ENCODE data around the gene IRS1. TPM values are rescaled to one million over a fixed set of nuclear protein-coding genes. Genes with fewer than 3 reads are reported as not detected.

IRS1 gene
- total RNA-seq, 1 experiment from 2014 or later: 12.6 TPM

GRCh38 chr2:226790431-226790830 is 9.2 kb downstream of the IRS1 start:
- no peak for DNase-seq (ENCODE audit: low read depth)

- no peak for DNase-seq (ENCODE audit: low read depth)
These were observed 9.6 kb downstream of the IRS1 start for GRCh38 chr2:226790011-226790410.

GRCh38 chr2:226788881-226789490 is 10.6 kb downstream of the IRS1 start:
- DNase-seq (ENCODE audit: low read depth): no peak

GRCh38 chr2:226788064-226788463 is 11.6 kb downstream of the IRS1 start:
- no peak for DNase-seq (ENCODE audit: low read depth)

- no peak for DNase-seq (ENCODE audit: low read depth)
These were observed 15.7 kb downstream of the IRS1 start for GRCh38 chr2:226783885-226784284.

- peak; percentile 61 for DNase-seq (ENCODE audit: low read depth)
These were observed 17.4 kb downstream of the IRS1 start for GRCh38 chr2:226782092-226782713.

- no peak for DNase-seq (ENCODE audit: low read depth)
These were observed 19.2 kb downstream of the IRS1 start for GRCh38 chr2:226780431-226780830.

GRCh38 chr2:226777611-226778010 is 22.0 kb downstream of the IRS1 start:
- DNase-seq (ENCODE audit: low read depth): no peak

- no peak for DNase-seq (ENCODE audit: low read depth)
These were observed 23.5 kb downstream of the IRS1 start for GRCh38 chr2:226776104-226776503.

- DNase-seq (ENCODE audit: low read depth): no peak
These were observed 24.5 kb downstream of the IRS1 start for GRCh38 chr2:226775032-226775509.

GRCh38 chr2:226773291-226773690 is 26.3 kb downstream of the IRS1 start:
- DNase-seq (ENCODE audit: low read depth): no peak

GRCh38 chr2:226772389-226773179 is 27.0 kb downstream of the IRS1 start:
- DNase-seq (ENCODE audit: low read depth): peak; percentile 29

GRCh38 chr2:226771067-226771466 is 28.6 kb downstream of the IRS1 start:
- DNase-seq (ENCODE audit: low read depth): no peak

GRCh38 chr2:226767056-226767813 is 32.4 kb downstream of the IRS1 start:
- no peak for DNase-seq (ENCODE audit: low read depth)

- DNase-seq (ENCODE audit: low read depth): no peak
These were observed 33.1 kb downstream of the IRS1 start for GRCh38 chr2:226766352-226767055.

GRCh38 chr2:226763320-226763719 is 36.3 kb downstream of the IRS1 start:
- DNase-seq (ENCODE audit: low read depth): peak; percentile 53

- no peak for DNase-seq (ENCODE audit: low read depth)
These were observed 38.4 kb downstream of the IRS1 start for GRCh38 chr2:226761195-226761583.

- DNase-seq (ENCODE audit: low read depth): peak; percentile 88
These were observed 39.0 kb downstream of the IRS1 start for GRCh38 chr2:226760412-226761194.

GRCh38 chr2:226759768-226760167 is 39.9 kb downstream of the IRS1 start:
- DNase-seq (ENCODE audit: low read depth): no peak

GRCh38 chr2:226758921-226759640 is 40.5 kb downstream of the IRS1 start:
- peak; percentile 74 for DNase-seq (ENCODE audit: low read depth)

Data from M059J (cell line).